Measurements from ENCODE around the gene SDHAF2.

Gene SDHAF2

DNA sequence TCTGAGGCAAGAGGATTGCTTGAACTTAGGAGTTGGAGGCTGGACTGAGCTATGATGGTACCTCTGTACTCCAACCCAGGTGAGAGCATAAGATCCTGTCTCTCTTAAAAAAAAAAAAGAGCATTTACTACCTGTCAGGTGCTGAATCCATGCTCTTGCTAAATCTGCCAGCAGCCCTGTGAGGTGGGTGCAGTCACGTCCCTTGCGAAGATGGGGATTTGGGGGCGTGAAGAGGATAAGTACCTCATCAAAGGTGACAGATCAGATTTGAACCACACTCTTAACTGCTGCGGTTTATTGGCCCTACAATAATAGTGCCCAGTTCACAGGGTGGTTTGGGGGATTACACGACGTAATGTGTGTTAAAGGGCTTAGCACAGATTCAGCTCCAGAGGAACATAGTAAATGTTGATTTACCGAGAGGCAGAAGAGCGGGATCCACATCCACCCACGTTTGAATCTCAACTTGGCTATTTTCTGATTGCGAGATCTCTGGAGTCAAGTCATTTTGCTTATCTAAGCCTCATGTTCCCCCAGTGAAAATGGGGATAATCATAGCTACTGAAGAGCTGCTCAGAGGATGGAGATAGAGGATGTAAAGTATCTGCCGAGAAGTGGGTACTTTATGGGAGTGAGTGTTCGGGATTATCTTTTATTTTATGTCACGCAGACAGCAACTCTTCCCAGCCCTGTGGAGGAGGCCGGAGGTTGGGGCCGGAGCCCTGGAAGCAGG is 50.5 kb downstream of the SDHAF2 start:
- Mint-ChIP-seq H3K27me3 (peaks cover 21% of the 10 kb centered on the region), H3K4me1 (peaks cover 9% of the 10 kb centered on the region), H3K9me3 (no peaks in the 10 kb centered on the region), H3K4me3 (no peak overlapping the region), H3K27ac (no peak overlapping the region)
- DNase-seq (no peak), ATAC-seq (no peak)

DNA sequence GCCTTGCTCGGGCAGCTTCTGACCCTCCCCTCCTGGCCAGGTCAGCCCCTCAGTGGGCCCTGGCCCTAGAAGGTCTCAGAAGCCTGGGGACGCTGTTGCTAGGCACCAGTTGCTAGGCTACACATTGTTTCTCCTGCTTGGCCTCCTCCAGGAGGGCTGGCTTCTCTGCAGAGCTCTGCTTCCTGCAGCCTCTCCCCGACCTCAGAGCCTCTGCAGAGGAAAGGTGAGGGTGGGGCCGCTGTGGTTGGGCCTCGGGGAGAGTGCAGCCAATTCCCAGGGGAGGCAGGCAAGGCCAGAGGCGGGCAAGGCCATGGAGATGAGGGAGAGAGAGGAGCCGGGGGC is 51.0 kb downstream of the SDHAF2 start:
- Mint-ChIP-seq H3K9me3 (no peaks in the 10 kb centered on the region), H3K27ac (no peak overlapping the region), H3K4me3 (no peak overlapping the region), H3K4me1 (peaks cover 9% of the 10 kb centered on the region), H3K27me3 (peaks cover 21% of the 10 kb centered on the region)
- no peak for DNase-seq
- ATAC-seq: no peak

DNA sequence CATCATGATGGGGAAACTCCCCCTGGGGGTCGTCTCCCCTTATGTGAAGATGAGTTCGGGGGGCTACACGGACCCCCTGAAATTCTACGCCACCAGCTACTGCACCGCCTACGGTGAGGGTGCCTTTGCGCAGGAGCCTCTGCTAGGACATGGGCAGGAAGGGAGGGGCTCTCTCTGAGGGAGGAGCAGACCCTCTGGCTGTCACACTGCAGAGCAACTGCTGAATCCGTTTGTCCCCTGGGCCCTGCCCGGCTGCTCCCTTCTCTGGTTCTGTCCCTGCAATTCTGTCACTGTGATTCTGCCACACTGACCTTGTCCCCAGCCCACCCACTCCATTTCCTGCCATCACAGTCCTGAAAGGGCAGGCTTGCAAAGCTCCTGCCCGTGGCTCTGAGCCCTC is 51.9 kb downstream of the SDHAF2 start:
- Mint-ChIP-seq H3K4me3 (no peak overlapping the region), H3K4me1 (peaks cover 9% of the 10 kb centered on the region), H3K27me3 (peaks cover 21% of the 10 kb centered on the region), H3K27ac (no peak overlapping the region), H3K9me3 (no peaks in the 10 kb centered on the region)
- DNase-seq: no peak
- no peak for ATAC-seq

DNA sequence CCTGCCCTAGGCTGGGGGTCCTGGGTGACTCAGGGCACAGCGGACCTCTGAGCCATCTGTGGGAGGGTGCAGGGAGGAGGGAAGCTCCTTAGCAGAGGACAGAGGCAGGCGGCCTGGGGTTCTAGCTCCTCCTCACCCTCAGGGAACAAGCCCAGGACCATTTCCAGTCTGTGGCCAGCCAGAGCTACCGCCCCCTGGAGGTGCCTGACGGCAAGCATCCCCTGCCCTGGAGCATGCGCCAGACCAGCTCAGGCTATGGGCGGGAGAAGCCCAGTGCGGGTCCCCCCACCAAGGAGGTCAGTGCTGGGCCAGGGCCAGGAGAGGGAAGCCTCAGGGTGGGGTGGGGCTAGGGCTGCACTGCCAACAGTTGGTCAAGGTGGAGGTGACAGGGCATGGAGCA is 52.6 kb downstream of the SDHAF2 start:
- ATAC-seq: peak; percentile 56
- Mint-ChIP-seq H3K27me3 (peaks cover 21% of the 10 kb centered on the region), H3K4me1 (peaks cover 9% of the 10 kb centered on the region), H3K4me3 (no peak overlapping the region), H3K27ac (no peak overlapping the region), H3K9me3 (no peaks in the 10 kb centered on the region)
- DNase-seq: peak; percentile 24 to 32

DNA sequence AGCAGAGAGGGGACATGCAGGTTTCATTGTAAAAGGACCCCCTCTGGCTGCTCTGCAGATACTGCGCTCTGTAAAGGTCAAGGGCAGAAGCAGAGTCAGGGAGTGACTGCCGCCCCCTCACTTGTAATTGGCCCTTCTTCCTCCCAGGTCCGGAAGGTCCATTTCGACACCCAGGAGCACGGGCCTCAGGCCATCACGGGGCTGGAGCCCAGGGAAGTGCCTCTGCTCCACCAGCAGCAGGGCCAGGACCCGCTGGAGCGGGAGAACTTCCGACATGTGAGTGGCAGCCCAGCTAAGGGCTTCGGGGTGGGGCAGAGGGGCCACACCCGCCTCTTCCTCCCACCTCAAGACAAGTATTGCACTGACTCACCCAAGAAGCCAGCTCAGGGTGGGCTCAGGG is 54.6 kb downstream of the SDHAF2 start:
- no peak overlapping the region for H3K4me3 Mint-ChIP-seq
- peaks cover 13% of the 10 kb centered on the region for H3K27me3 Mint-ChIP-seq

DNA sequence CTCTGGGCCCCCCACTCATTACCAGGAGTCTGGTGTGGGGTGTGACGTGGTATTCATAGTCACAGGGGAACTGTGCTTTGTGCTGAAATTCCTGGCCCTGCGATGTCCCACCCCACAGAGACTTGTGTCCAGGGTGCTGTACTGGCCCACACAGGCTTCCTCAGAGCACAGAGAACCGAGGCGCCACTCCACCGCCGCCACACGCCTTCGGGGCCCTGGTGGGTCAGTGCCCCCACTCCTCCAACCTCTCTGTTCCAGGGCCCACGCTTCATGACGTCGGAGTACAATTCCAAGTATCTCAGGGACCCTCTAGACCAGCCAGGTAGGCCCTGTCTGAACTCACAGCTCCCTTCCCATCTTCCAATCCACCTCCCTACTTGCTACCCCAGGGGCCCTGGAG is 55.2 kb downstream of the SDHAF2 start:
- DNase-seq: no peak
- H3K27ac Mint-ChIP-seq: peak overlapping the region in 1 of 2 donors; percentile 43

More for the DNA sequence above, 54.6 kb downstream of the SDHAF2 start:
- DNase-seq (no peak), ATAC-seq (no peak)
- Mint-ChIP-seq H3K9me3 (no peaks in the 10 kb centered on the region), H3K27ac (no peak overlapping the region), H3K4me1 (no peaks in the 10 kb centered on the region)

DNA sequence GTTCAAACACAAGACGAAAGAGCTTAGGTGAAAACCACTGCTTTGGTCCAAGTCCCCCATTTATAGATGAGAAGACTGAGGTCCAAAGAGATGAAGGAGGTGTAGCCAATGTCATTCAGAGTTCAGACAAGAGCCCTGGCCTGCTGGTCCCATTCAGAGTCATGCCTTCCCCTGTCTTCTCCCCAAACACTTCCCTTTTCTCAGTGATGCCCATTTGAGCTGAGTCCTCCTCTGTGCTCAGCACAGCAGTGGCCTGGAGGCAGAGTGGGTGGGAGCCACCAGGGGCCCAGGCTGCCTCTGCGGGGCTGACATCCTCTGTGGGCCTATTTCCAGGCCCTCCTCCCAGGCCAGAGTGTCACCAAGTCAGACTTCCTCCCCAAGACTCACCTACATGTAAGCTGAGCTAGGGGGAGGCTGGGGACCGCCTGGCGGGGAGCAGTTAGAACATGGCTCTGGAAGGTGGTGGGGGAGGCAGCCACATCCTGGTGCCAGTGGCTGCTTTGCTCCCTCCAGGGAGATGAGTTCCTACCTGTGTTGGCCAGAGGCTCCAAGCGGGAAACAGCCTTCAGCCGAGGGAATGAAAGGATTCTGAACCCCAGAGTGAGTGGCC is 56.2 kb downstream of the SDHAF2 start:
- Mint-ChIP-seq H3K27me3 (no peaks in the 10 kb centered on the region), H3K9me3 (no peaks in the 10 kb centered on the region), H3K4me3 (no peak overlapping the region), H3K4me1 (no peaks in the 10 kb centered on the region), H3K27ac (peak overlapping the region; percentile 5 to 35)
- ATAC-seq (no peak), DNase-seq (no peak)

More for the DNA sequence above, 55.2 kb downstream of the SDHAF2 start:
- ATAC-seq: no peak
- Mint-ChIP-seq H3K4me1 (no peaks in the 10 kb centered on the region), H3K9me3 (no peaks in the 10 kb centered on the region), H3K4me3 (no peak overlapping the region), H3K27me3 (peaks cover 8% of the 10 kb centered on the region)

DNA sequence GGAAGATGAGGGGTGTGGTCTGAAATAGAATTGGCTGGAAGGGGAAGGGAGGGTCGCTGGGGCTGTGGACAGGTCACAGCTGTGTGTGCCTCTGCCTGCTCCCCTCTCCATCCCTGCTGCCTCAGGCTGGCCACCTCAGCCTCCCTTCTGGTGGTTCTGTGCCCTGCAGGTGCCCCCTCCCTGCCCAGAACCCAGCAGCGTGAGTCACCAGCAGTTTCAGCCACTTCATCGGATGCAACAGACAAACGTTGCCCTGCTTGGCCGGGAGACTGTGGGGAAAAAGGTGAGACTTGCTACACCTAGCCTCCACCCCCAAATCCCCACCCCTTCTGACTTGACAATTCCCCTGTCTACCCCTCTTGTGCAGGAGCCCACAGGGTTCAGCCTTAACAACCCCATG is 56.9 kb downstream of the SDHAF2 start:
- Mint-ChIP-seq H3K27me3 (no peaks in the 10 kb centered on the region), H3K27ac (peak overlapping the region in 1 of 2 donors; percentile 35), H3K4me1 (no peaks in the 10 kb centered on the region), H3K9me3 (no peaks in the 10 kb centered on the region), H3K4me3 (no peak overlapping the region)
- no peak for DNase-seq
- ATAC-seq: no peak

DNA sequence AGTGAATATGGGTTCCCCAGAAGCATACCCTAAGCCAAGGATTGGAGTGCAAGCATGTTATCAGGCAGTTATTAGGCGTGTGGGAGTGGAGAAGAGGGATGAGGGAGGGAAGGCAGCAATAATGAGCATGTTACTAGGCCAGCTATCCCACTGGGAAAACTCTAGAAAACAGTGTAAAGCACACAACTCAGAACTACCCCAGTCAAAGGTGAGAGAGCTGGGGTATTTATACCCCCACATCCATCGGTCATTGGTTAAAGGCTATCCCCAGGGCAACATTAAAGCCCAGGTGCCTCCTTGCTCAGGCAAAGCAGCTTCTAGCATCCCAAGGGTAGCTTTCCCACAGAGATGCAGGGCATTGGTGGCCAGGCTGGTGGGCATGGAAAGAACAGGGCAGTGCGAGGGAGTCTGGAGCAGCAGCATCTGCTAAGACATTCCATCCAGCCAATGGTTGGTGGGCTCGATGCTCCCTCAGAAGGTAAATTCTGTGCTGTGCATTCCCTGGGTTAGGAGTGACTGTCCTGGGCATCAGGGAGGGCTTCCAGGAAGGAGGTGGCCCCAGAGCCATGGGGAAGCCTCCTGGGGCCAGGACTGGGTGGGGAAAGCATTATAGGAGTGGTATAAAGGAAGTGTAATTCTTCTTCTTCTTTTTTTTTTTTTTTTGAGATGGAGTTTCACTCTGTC is 57.6 kb downstream of the SDHAF2 start:
- Mint-ChIP-seq H3K27me3 (no peaks in the 10 kb centered on the region), H3K9me3 (no peaks in the 10 kb centered on the region), H3K4me3 (no peak overlapping the region), H3K27ac (no peak overlapping the region), H3K4me1 (no peaks in the 10 kb centered on the region)
- DNase-seq (no peak), ATAC-seq (no peak)

DNA sequence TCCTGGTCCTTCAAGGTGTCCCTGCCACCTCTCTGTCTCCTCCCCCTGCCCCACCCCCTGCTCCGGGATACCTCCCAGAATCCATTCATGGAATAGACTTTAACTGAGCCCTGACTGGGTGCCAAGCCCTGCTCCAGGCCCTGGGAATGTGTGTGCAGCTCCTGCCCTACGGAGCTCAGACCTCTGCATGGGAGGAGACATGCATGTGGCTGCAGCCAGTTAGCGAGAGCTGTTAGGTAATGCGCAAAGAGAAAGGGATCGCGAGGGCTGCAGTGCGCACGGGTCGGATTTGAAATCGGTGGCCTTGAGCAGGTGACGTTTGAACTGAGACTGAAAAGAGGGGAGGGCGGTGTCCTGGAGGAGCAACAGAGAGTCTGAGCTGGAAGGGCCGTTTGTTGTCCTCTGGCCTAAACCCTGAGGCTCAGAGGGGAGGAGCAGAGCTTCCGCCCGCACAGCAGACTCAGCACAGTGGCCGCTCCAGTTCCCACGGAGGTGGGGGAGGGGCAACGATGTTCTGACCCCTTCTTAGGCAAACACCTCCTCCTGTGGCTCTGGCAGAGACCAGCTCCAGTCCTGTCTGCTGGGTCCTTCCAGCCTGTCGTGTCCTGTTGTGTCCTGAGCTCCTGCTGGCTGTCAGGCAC is 58.8 kb downstream of the SDHAF2 start:
- no peak overlapping the region for H3K27ac Mint-ChIP-seq
- no peak overlapping the region for H3K4me3 Mint-ChIP-seq

DNA sequence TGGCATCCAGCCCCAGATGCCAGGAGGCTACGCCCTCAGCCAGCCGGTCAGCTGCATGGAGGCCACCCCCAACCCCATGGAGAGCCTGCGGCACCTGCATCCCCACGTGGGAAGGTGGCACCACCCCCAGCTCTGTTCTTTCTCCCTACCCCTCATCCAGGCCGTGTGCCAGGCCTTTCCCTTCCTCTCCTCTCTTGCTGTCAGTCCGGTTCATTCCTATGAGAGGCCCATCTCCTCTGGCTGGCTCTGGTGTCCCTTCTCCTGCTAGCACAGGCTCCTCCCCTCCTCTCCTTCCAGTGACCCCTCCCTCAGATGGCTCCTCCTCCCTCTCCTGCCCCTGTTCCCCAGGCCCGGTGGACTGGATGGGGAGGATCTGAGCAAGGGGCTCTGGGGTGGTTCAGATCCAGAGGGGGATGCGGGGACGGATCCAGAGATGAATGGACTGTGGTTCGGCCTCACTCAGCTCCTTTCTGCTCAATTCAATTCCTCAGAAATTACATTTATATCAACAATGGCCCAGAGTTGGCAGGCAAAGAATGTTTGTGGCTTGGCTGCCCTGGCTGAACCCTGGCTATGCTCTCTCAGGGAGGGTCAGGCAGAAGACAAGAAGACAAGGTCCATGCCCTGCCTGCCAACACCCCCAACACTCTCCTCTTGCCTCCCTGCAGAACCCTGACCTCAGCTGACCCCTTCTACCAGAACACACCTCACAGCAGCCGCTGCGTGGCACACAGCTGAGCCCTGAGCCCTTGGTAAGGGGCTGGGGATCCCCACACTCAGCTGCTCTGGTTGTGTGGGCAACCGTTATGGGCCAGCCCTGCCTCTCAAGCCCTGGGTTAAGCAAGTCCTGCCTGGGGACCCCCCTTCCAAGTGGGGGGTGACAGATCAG is 60.2 kb downstream of the SDHAF2 start:
- H3K27me3 Mint-ChIP-seq: no peaks in the 10 kb centered on the region
- H3K4me1 Mint-ChIP-seq: no peaks in the 10 kb centered on the region
- H3K4me3 Mint-ChIP-seq: no peak overlapping the region
- H3K27ac Mint-ChIP-seq: peak overlapping the region in 1 of 2 donors; percentile 79
- H3K9me3 Mint-ChIP-seq: no peaks in the 10 kb centered on the region
- ATAC-seq: no peak
- DNase-seq: no peak

More for the DNA sequence above, 58.8 kb downstream of the SDHAF2 start:
- H3K9me3 Mint-ChIP-seq: no peaks in the 10 kb centered on the region
- no peak for ATAC-seq
- DNase-seq: no peak
- no peaks in the 10 kb centered on the region for H3K4me1 Mint-ChIP-seq
- H3K27me3 Mint-ChIP-seq: no peaks in the 10 kb centered on the region

DNA sequence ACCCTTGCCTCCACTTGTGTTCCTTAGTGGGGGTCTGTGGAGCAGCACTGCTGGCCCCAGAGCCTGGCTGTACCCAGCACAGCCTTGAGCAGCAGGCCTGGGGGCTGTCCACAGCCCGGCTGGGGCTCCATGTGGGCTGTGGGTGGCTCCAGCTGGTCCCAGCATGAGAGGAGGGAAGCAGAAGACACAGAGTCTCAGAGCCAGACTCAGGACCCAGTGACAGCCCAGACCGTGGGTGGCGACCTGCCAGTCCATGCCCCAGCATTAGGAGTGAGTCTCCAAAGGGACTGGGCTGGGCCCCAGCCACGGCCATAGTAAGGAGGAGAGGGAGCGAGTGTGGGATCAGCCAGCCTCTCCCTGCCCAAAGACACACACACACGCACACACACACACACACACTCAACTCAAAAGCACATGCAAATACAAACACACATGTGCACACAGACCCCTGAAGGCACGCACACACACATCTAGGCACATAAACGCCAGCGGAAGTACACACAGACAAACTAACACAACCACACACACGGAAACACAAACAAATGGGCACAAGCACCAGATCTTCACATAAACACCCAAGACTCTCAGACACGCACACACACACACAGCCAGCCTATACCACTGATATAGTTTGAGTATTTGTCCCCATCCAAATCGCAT is 61.9 kb downstream of the SDHAF2 start:
- H3K4me3 Mint-ChIP-seq: no peak overlapping the region
- no peaks in the 10 kb centered on the region for H3K27me3 Mint-ChIP-seq
- no peak overlapping the region for H3K27ac Mint-ChIP-seq
- ATAC-seq: no peak
- DNase-seq: no peak
- H3K9me3 Mint-ChIP-seq: no peaks in the 10 kb centered on the region
- H3K4me1 Mint-ChIP-seq: no peaks in the 10 kb centered on the region

DNA sequence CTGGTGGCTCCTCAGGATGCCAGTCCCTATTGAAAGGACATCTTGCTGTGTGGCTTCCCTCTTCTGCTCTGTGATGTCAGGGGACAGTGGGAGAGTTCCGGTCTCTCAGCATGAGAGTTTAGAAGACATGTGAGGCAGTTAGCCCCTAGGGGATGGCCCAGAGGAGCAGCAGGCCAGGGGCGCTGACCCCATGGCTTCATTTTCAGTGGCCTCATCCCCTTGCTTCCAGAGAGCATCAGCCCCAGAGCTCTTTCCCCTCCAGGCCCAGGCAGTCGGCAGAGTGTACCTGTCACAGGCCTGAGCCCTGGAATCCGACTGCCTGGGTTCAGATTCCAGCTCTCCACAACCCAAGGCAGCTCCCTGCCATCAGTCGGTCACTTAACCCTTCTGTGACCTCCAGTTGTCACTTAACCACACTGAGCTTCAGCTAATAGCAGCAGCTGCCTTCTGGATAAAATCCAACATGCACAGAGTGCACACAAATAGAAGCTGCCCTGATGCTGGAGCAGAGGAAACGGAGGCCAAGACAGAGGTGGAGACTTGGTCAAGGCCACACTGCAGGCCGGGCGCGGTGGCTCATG is 64.5 kb downstream of the SDHAF2 start:
- H3K4me1 Mint-ChIP-seq: no peaks in the 10 kb centered on the region
- ATAC-seq: no peak
- no peak overlapping the region for H3K27ac Mint-ChIP-seq
- DNase-seq: no peak
- H3K27me3 Mint-ChIP-seq: no peaks in the 10 kb centered on the region
- H3K9me3 Mint-ChIP-seq: no peaks in the 10 kb centered on the region
- H3K4me3 Mint-ChIP-seq: no peak overlapping the region

DNA sequence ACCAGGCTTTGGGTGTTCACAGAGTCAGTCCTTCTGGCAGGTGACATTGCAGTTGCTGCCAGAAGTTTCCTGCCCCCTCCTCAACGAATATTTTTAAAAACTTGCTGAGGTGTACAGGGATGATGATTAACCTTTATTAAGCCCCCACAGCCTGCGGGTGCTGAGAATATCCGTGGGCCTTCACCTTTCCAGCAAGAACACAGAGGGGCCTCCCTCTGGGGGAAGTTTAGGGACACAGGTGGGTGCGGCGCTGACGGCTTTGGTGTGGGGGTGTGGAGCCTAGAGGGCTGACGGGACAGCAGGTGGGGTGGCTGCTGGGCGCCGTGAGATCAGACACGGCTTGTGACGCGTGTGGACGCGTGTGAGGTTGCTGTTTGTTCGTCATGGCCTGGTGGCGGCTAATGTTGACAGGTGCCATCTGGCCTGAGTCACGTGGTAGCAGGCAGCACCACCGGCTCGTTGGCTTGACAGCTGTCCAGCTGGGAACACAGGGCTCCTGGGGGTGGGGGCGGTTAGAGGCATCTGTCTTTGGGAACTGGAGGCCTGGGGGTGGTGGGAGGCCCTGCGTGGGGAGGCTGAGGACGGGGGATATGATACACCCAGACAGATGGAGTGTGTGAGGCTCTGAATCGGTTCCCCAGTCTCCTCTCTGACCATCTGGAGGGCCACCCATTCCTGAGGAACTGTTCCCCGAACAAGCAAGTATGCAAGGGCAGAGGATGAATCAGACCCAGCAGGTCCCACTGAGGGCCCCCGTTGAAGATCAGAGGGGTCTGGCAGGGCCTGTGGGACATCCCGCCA is 66.1 kb downstream of the SDHAF2 start:
- DNase-seq: no peak
- H3K27me3 Mint-ChIP-seq: no peaks in the 10 kb centered on the region
- no peaks in the 10 kb centered on the region for H3K4me1 Mint-ChIP-seq
- no peak overlapping the region for H3K4me3 Mint-ChIP-seq
- H3K9me3 Mint-ChIP-seq: no peaks in the 10 kb centered on the region
- no peak for ATAC-seq
- peak overlapping the region in 1 of 2 donors; percentile 19 for H3K27ac Mint-ChIP-seq
